Measurements from ENCODE around the gene PROB1. TPM values are rescaled to one million over a fixed set of nuclear protein-coding genes. Genes with fewer than 3 reads are reported as not detected.
A peak's percentile ranks its signal among the peaks of the same experiment; 100 is the strongest.
"Not testable (repeated sequence)": the region's sequence is repeated elsewhere in the genome, so short reads cannot be mapped to it uniquely, and the experiment has no call there.

PROB1 gene
- total RNA-seq, 1 experiment from 2014 or later: 0.53 TPM

DNA sequence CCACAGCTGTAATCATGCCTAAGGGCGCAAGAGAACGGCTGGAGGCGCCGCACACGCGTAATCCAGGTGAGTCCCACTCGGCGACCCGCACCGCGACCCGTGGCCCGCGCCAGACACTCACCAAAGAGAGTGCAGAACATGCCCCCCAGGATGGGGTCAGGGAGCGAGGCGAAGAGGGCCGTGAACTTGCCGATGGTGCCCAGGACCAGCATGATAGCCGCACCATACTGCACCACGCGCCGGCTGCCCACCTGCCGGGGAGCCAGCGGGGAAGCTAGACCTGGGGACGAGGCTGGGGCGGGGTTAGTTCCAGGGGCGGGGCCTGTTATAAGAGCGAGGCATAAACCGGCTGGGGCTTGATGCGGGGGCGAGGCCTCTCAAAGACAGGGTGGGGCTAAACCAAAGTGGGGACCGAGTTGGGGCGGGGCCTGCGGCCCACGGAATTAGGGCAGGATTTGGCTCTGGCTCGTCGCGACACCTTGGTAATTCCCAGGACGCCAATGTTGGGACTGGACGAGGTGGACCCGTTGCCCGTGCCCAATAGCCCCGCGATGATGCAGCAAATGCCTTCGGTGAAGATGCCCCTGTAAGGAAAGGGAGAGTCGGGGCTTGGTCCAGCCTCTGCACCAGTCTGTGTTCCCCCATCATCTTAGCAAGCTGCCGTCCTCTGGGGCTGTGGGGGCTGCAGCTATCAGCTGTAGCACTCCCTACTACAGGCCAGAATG lies 16.6 kb downstream of the PROB1 start:
- DNase-seq (ENCODE audit: low spot score): no peak

DNA sequence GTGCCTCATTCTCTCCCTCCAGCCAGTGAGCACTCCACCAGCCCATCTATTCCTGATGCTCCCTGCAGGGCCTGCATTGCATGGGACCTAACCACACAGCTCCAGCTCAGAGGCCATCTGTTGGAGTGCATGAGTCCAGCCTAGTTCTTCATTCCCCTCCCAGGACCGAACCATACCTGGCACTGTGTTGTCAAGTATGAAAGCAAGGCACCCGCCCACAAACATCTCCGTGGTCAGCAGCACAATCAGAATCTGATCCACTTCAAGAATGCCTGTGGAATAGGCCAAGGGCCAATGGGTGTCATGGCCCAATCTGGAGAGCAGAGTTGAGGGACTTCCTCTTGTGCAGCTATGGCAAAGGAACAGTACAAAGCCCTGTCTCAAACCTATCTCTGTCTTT lies 17.7 kb downstream of the PROB1 start:
- no peak for DNase-seq (ENCODE audit: low spot score)

GRCh38 chr5:139376364-139376763 lies 18.5 kb downstream of the PROB1 start:
- DNase-seq (ENCODE audit: low spot score): no peak

- no peak for DNase-seq (ENCODE audit: low spot score)
Observed at GRCh38 chr5:139374909-139375308, 20.0 kb downstream of the PROB1 start.

- DNase-seq (ENCODE audit: low spot score): no peak
Observed at GRCh38 chr5:139371482-139372435, 23.1 kb downstream of the PROB1 start.

DNA sequence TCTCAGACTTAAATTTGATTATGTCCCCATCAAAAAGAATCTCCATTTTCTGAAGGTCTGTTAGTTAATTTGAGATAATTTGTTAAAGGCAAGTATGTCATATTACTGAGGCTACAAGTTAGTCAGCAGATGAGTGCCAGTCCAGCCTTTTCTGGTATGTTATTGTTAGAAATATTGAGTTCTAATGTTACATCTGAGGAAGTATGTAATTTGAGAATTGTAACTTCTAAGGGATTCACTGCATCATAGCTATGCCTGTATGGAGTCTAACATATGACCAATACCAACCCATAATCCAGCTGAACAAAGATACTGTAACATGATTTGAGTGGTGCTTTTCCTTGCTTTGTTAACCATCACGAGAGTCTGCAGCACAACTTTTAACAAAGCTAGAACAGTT lies 25.7 kb downstream of the PROB1 start:
- no peak for DNase-seq (ENCODE audit: low spot score)

GRCh38 chr5:139368613-139369012 lies 26.3 kb downstream of the PROB1 start:
- DNase-seq (ENCODE audit: low spot score): no peak

DNA sequence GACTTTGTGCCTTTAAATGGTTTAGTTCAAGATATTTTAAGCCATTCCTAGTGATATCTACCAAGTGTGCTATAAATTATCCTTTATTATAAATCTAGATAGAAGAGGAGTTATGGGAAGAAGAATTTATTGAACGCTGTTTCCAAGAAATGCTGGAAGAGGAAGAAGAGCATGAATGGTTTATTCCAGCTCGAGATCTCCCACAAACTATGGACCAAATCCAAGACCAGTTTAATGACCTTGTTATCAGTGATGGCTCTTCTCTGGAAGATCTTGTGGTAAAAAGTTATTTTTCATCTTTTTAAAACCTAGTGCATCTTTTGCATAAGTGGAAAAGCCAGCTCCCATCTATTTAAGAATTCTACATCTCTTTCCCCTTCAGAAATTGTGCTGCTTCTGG lies 30.4 kb downstream of the PROB1 start:
- no peak for DNase-seq (ENCODE audit: low spot score)

DNA sequence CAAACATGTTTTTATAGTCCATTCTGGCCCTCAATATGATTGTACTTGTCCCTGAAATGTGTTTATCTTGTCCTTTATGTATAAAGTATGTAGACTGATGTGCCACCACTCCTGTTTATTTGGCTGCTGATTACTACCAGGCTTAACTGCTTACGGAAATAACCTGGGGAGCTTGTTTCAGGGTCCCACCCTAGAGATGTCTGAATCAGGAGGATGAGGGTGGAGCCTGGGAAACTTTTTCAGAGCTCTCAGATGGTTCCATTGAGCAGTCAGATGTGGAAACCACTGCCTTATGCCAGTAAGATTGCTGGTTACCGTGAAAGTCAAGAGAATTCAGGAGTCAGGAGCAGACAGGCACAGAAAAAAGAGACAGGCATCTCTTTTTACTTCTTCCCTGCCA lies 31.0 kb downstream of the PROB1 start:
- DNase-seq (ENCODE audit: low spot score): no peak

- DNase-seq (ENCODE audit: low spot score): no peak
Observed at GRCh38 chr5:139361835-139362429, 33.0 kb downstream of the PROB1 start.

DNA sequence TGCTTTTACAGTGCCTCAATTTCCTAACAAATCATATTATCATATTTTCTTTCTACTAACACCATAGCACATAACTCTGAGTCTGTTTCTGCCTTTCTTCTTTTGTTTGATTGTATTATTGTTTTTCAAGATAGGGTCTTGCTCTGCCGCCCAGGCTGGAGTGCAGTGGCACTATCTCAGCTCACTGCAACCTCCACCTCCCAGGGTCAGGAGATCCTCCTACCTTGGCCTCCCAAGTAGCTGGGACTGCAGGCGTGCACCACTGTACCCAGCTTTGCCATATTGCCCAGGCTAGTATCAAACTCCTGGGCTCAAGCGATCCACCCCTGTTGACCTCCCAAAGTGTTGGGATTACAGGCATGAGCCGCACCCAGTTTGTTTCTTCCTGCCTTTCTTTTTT lies 34.5 kb downstream of the PROB1 start:
- DNase-seq (ENCODE audit: low spot score): no peak

- DNase-seq (ENCODE audit: low spot score): no peak
Observed at GRCh38 chr5:139358064-139358463, 36.8 kb downstream of the PROB1 start.

GRCh38 chr5:139355900-139356299 lies 39.0 kb downstream of the PROB1 start:
- not testable (repeated sequence) for DNase-seq (ENCODE audit: low spot score)

GRCh38 chr5:139354186-139354585 lies 40.7 kb downstream of the PROB1 start:
- no peak for DNase-seq (ENCODE audit: low spot score)

- not testable (repeated sequence) for DNase-seq (ENCODE audit: low spot score)
Observed at GRCh38 chr5:139347863-139348262, 47.0 kb downstream of the PROB1 start.

GRCh38 chr5:139345442-139345841 lies 49.5 kb downstream of the PROB1 start:
- not testable (repeated sequence) for DNase-seq (ENCODE audit: low spot score)

GRCh38 chr5:139344177-139344576 lies 50.7 kb downstream of the PROB1 start:
- no peak for DNase-seq (ENCODE audit: low spot score)

DNA sequence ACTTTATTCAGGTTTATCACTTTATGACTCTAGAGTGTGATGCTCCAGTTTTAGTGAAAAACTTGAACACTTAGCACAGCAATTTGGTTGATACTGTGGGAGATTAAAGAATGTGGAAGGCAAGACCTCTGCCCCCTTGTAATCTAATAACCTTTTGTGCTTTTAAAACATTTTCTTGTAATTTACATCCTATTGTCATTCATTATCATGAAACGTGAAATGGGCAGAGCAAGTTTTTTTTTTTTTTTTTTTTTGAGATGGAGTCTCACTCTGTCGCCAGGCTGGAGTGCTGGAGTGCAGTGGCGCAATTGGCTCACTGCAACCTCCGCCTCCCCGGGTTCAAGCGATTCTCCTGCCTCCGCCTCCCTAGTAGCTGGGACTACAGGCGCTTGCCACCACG lies 51.4 kb downstream of the PROB1 start:
- no peak for DNase-seq (ENCODE audit: low spot score)

GRCh38 chr5:139342423-139342723 lies 52.5 kb downstream of the PROB1 start:
- no peak for DNase-seq (ENCODE audit: low spot score)

GRCh38 chr5:139341689-139342422 lies 53.0 kb downstream of the PROB1 start, which contains the start of gene PAIP2:
PAIP2 (plus strand) TSS chr5:139341854; CDS start chr5:139363785, 21,931 bp downstream.
- DNase-seq (ENCODE audit: low spot score): peak; percentile 95

- no peak for DNase-seq (ENCODE audit: low spot score)
Observed at GRCh38 chr5:139341187-139341688, 53.7 kb downstream of the PROB1 start.
